ENCODE measurements around the gene DSCAM. TPM values are rescaled to one million over a fixed set of nuclear protein-coding genes. Genes with fewer than 3 reads are reported as not detected.

DSCAM gene
- total RNA-seq, 1 donor = not detected

DNA sequence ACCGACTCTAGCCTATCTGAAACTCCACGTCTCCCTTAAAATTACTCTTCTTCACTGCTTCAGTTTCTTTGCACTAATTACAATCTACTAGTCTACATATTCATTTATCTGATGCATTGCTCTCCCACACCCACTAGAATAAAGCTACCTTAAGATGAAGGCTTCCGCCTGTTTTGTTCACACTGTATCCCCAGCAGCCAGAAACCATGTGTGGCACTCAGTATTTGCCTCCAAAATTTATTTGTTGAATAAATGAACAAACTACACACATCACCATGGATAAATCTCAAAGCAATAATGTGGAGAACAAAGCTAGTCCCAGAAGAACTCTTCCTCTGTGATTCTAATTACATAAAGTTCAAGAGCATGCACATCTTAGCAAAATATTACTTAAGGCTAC, 95.7 kb downstream of the DSCAM start:
- Histone ChIP-seq H3K4me1 (ENCODE audit: insufficient read depth, low read length) (no peaks in the 10 kb centered on the region), H3K9me3 (ENCODE audit: low read depth, low read length) (no peaks in the 10 kb centered on the region), H4K20me1 (ENCODE audit: insufficient read depth, low read length) (no peaks in the 10 kb centered on the region), H3K79me2 (ENCODE audit: insufficient read depth, low read length) (no peaks in the 10 kb centered on the region), H3K36me3 (ENCODE audit: insufficient read depth, low read length) (no peaks in the 10 kb centered on the region), H3K27me3 (ENCODE audit: insufficient read depth, low read length) (no peaks in the 10 kb centered on the region), H3K4me2 (ENCODE audit: insufficient read depth, low read length) (no peak overlapping the region), H2AFZ (ENCODE audit: low read length) (no peak overlapping the region), H3K27ac (ENCODE audit: low read depth, low read length) (no peak overlapping the region), H3K4me3 (ENCODE audit: insufficient read depth, low read length) (no peak overlapping the region)
- no peak for DNase-seq (ENCODE audit: insufficient read length, low spot score, missing footprints)
- TF ChIP-seq CTCF (IDR thresholded peaks at IDR 0.05; ENCODE audit: extremely low read depth, low read depth, low read length) = no peak

GRCh38 chr21:40736145-40736544, 110.8 kb downstream of the DSCAM start:
- peaks cover 3% of the 10 kb centered on the region for H3K9me3 ChIP-seq (ENCODE audit: low read depth, low read length)
- H3K4me2 ChIP-seq (ENCODE audit: insufficient read depth, low read length) = no peak overlapping the region
- no peak for DNase-seq (ENCODE audit: insufficient read length, low spot score, missing footprints)
- H3K27ac ChIP-seq (ENCODE audit: low read depth, low read length) = no peak overlapping the region
- no peaks in the 10 kb centered on the region for H3K27me3 ChIP-seq (ENCODE audit: insufficient read depth, low read length)
- H4K20me1 ChIP-seq (ENCODE audit: insufficient read depth, low read length) = no peaks in the 10 kb centered on the region
- no peak overlapping the region for H3K4me3 ChIP-seq (ENCODE audit: insufficient read depth, low read length)
- H3K36me3 ChIP-seq (ENCODE audit: insufficient read depth, low read length) = no peaks in the 10 kb centered on the region
- no peaks in the 10 kb centered on the region for H3K79me2 ChIP-seq (ENCODE audit: insufficient read depth, low read length)
- H3K4me1 ChIP-seq (ENCODE audit: insufficient read depth, low read length) = no peaks in the 10 kb centered on the region
- H2AFZ ChIP-seq (ENCODE audit: low read length) = no peak overlapping the region
- TF ChIP-seq CTCF (IDR thresholded peaks at IDR 0.05; ENCODE audit: extremely low read depth, low read depth, low read length) = no peak

DNA sequence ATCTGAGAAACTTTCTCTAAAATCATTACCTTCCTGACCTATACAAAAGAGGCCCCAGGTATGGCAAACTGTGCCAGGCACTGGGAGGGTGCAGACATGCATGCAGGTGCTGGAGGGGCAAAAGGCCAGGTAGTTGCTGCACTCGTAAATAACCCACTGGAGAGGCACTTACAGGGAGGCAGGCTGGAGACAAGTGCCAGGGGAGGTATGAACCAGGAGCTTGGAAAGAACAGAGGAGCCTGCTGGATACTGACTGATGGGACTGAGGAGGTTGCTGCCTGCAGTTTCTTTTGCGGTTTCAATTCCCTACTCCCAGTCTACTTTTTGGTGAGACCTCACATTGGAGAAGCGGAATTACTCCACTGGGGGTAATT, 113.9 kb downstream of the DSCAM start:
- Histone ChIP-seq H4K20me1 (ENCODE audit: insufficient read depth, low read length) (no peaks in the 10 kb centered on the region), H2AFZ (ENCODE audit: low read length) (no peak overlapping the region), H3K36me3 (ENCODE audit: insufficient read depth, low read length) (no peaks in the 10 kb centered on the region), H3K27ac (ENCODE audit: low read depth, low read length) (no peak overlapping the region), H3K79me2 (ENCODE audit: insufficient read depth, low read length) (no peaks in the 10 kb centered on the region), H3K4me2 (ENCODE audit: insufficient read depth, low read length) (no peak overlapping the region), H3K4me1 (ENCODE audit: insufficient read depth, low read length) (no peaks in the 10 kb centered on the region), H3K27me3 (ENCODE audit: insufficient read depth, low read length) (no peaks in the 10 kb centered on the region), H3K9me3 (ENCODE audit: low read depth, low read length) (peaks cover 3% of the 10 kb centered on the region), H3K4me3 (ENCODE audit: insufficient read depth, low read length) (no peak overlapping the region)
- no peak for TF ChIP-seq CTCF (IDR thresholded peaks at IDR 0.05; ENCODE audit: extremely low read depth, low read depth, low read length)
- no peak for DNase-seq (ENCODE audit: insufficient read length, low spot score, missing footprints)

GRCh38 chr21:40732253-40733023, 114.5 kb downstream of the DSCAM start:
- H3K4me2 ChIP-seq (ENCODE audit: insufficient read depth, low read length) = no peak overlapping the region
- H4K20me1 ChIP-seq (ENCODE audit: insufficient read depth, low read length) = no peaks in the 10 kb centered on the region
- no peak overlapping the region for H2AFZ ChIP-seq (ENCODE audit: low read length)
- H3K36me3 ChIP-seq (ENCODE audit: insufficient read depth, low read length) = no peaks in the 10 kb centered on the region
- no peak overlapping the region for H3K4me3 ChIP-seq (ENCODE audit: insufficient read depth, low read length)
- no peak for DNase-seq (ENCODE audit: insufficient read length, low spot score, missing footprints)
- peaks cover 3% of the 10 kb centered on the region for H3K9me3 ChIP-seq (ENCODE audit: low read depth, low read length)
- no peaks in the 10 kb centered on the region for H3K79me2 ChIP-seq (ENCODE audit: insufficient read depth, low read length)
- H3K27ac ChIP-seq (ENCODE audit: low read depth, low read length) = no peak overlapping the region
- no peaks in the 10 kb centered on the region for H3K4me1 ChIP-seq (ENCODE audit: insufficient read depth, low read length)
- no peaks in the 10 kb centered on the region for H3K27me3 ChIP-seq (ENCODE audit: insufficient read depth, low read length)
- no peak for TF ChIP-seq CTCF (IDR thresholded peaks at IDR 0.05; ENCODE audit: extremely low read depth, low read depth, low read length)

Data from osteoblast (primary cell).